H1 (cell line): ENCODE measurements around the gene FMN2. TPM values are rescaled to one million over a fixed set of nuclear protein-coding genes. Genes with fewer than 3 reads are reported as not detected.

ENCODE experiments used
- CTCF ChIA-PET: fragments of 300-600 bp; sonication (Branson Sonifier 250); formaldehyde crosslinking; loops from one replicate; lab custom pipeline; 2021; ENCODE audit not compliant: partially characterized antibody; lab: Charles Lee
- POLR2A ChIA-PET: fragments of 300-600 bp; sonication (Branson Sonifier 250); formaldehyde crosslinking; loops from one replicate; lab custom pipeline; 2021; ENCODE audit warnings: inconsistent platforms; ENCODE audit not compliant: partially characterized antibody; lab: Charles Lee
- DNase-seq, 2 experiments: peaks; one replicate each; pipeline versions ENCODE4 v3.0.0 to v3.0.0-alpha.2; 2010 to 2022; ENCODE audit warnings: low spot score in 2 of 2, low read depth in 1 of 2, mixed read lengths in 1 of 2
- FAIRE-seq: peaks from 2 replicates; lab custom pipeline; 2011; peaks lifted over from hg19 to GRCh38; lab: Jason Lieb, UNC
- H2AFZ ChIP-seq: 2 replicates; pipeline ENCODE4 v1.8.1; 2012; ENCODE audit warnings: low read length, inconsistent platforms
- H2AK5ac ChIP-seq: 2 replicates; pipeline ENCODE4 v1.6.1; 2013; ENCODE audit warnings: low read depth, low read length
- H2BK120ac ChIP-seq: replicated peaks from 2 replicates; pipeline ENCODE3; 2013; ENCODE audit warnings: low read depth, low read length, inconsistent platforms
- H2BK12ac ChIP-seq: 2 replicates; pipeline ENCODE4 v1.6.1; 2013; ENCODE audit warnings: low read depth, low read length
- H2BK15ac ChIP-seq: 2 replicates; pipeline ENCODE4 v1.6.1; 2013; ENCODE audit warnings: low read length
- H2BK20ac ChIP-seq: 2 replicates; pipeline ENCODE4 v1.6.1; 2013; ENCODE audit warnings: low read length
- H2BK5ac ChIP-seq: 2 replicates; pipeline ENCODE4 v1.6.1; 2013; ENCODE audit warnings: low read depth, low read length
- H3K14ac ChIP-seq: 2 replicates; pipeline ENCODE4 v1.6.1; 2013; ENCODE audit warnings: inconsistent platforms; ENCODE audit not compliant: insufficient read length
- H3K18ac ChIP-seq: 2 replicates; pipeline ENCODE4 v1.6.1; 2013; ENCODE audit warnings: low read length; ENCODE audit errors: extremely low read depth
- H3K23ac ChIP-seq: 2 replicates; pipeline ENCODE4 v1.6.1; 2013; ENCODE audit warnings: inconsistent platforms; ENCODE audit not compliant: insufficient read length
- H3K23me2 ChIP-seq: 2 replicates; pipeline ENCODE4 v1.6.1; 2013; ENCODE audit warnings: low read depth, low read length
- H3K27ac ChIP-seq: 2 replicates; pipeline ENCODE4 v1.6.1; 2011; ENCODE audit warnings: low read depth, low read length, inconsistent platforms
- H3K27me3 ChIP-seq, 4 experiments: replicated peaks in 1 of 4; 1 replicate in 1 of 4; 2 replicates in 3 of 4; pipeline versions ENCODE4 v1.6.1 to v1.8.1; 2011 to 2013; ENCODE audit warnings: low read length in 3 of 4, mild to moderate bottlenecking in 3 of 4, inconsistent platforms in 2 of 4, mixed read lengths in 2 of 4, moderate library complexity in 1 of 4; ENCODE audit not compliant: control insufficient read depth in 3 of 4, insufficient read depth in 3 of 4; ENCODE audit errors: extremely low read depth in 1 of 4
- H3K36me3 ChIP-seq, 4 experiments: 2 replicates each; pipeline versions ENCODE4 v1.6.1 to v1.8.1; 2011 to 2013; ENCODE audit warnings: mild to moderate bottlenecking in 4 of 4, low read length in 3 of 4, moderate library complexity in 2 of 4, control low read depth in 1 of 4, inconsistent platforms in 1 of 4; ENCODE audit not compliant: insufficient read depth in 4 of 4, control insufficient read depth in 2 of 4
- H3K4ac ChIP-seq: replicated peaks from 2 replicates; pipeline ENCODE3; 2013; ENCODE audit warnings: low read length, low read depth, mixed read lengths, inconsistent platforms; ENCODE audit not compliant: insufficient read length
- H3K4me1 ChIP-seq, 4 experiments: replicated peaks in 1 of 4; 1 replicate in 1 of 4; 2 replicates in 3 of 4; pipeline versions ENCODE4 v1.6.1 to v1.8.1; 2011 to 2013; ENCODE audit warnings: low read length in 3 of 4, inconsistent platforms in 2 of 4, mixed read lengths in 1 of 4; ENCODE audit not compliant: insufficient read depth in 4 of 4, control insufficient read depth in 3 of 4
- H3K4me2 ChIP-seq, 2 experiments: 2 replicates each; pipeline versions ENCODE4 v1.6.1 to v1.8.1; 2011 to 2013; ENCODE audit warnings: low read depth in 2 of 2, low read length in 2 of 2, control low read depth in 1 of 2, inconsistent platforms in 1 of 2, mild to moderate bottlenecking in 1 of 2; ENCODE audit not compliant: insufficient read depth in 1 of 2
- H3K4me3 ChIP-seq, 4 experiments: fragments of 200-600, 300-600 bp in 1 of 4; sonication (generic), shearing (Covaris generic), sonication (Bioruptor Twin) in 1 of 4; 2 replicates each; pipeline versions ENCODE4 v1.5.1 to v1.8.1; 2011 to 2016; ENCODE audit warnings: low read length in 4 of 4, low read depth in 3 of 4, control low read depth in 2 of 4, inconsistent platforms in 2 of 4, mild to moderate bottlenecking in 2 of 4, mixed read lengths in 1 of 4, moderate library complexity in 1 of 4; ENCODE audit not compliant: insufficient read depth in 2 of 4; ENCODE audit errors: extremely low read depth in 1 of 4
- H3K56ac ChIP-seq: replicated peaks from 2 replicates; pipeline ENCODE3; 2013; ENCODE audit warnings: low read depth, mild to moderate bottlenecking, mixed read lengths, low read length, inconsistent platforms; ENCODE audit not compliant: insufficient read length
- H3K79me1 ChIP-seq: 2 replicates; pipeline ENCODE4 v1.6.1; 2013; ENCODE audit warnings: low read depth, low read length, control low read depth
- H3K79me2 ChIP-seq, 2 experiments: 2 replicates each; pipeline versions ENCODE4 v1.6.1 to v1.8.1; 2012 to 2013; ENCODE audit warnings: low read length in 2 of 2, mild to moderate bottlenecking in 2 of 2, inconsistent platforms in 1 of 2; ENCODE audit not compliant: insufficient read depth in 2 of 2, control insufficient read depth in 1 of 2
- H3K9ac ChIP-seq, 4 experiments: replicated peaks in 1 of 4; 1 replicate in 1 of 4; 2 replicates in 3 of 4; pipeline versions ENCODE4 v1.6.1 to v1.8.1; 2011 to 2013; ENCODE audit warnings: low read depth in 3 of 4, low read length in 3 of 4, control low read depth in 2 of 4, mild to moderate bottlenecking in 2 of 4, moderate library complexity in 2 of 4, inconsistent platforms in 1 of 4; ENCODE audit errors: extremely low read depth in 1 of 4
- H3K9me3 ChIP-seq, 2 experiments: 2 replicates each; pipeline versions ENCODE4 v1.6.1 to v1.8.1; 2012 to 2013; ENCODE audit warnings: mild to moderate bottlenecking in 2 of 2, moderate library complexity in 2 of 2, control low read depth in 1 of 2, inconsistent platforms in 1 of 2, low read depth in 1 of 2, low read length in 1 of 2, mixed read lengths in 1 of 2; ENCODE audit not compliant: insufficient read depth in 2 of 2
- H4K20me1 ChIP-seq, 2 experiments: replicated peaks in 1 of 2; 2 replicates each; pipeline versions ENCODE3 to v1.8.1; 2011 to 2013; ENCODE audit warnings: inconsistent platforms in 2 of 2, low read length in 2 of 2, mild to moderate bottlenecking in 1 of 2; ENCODE audit not compliant: insufficient read depth in 2 of 2, control insufficient read depth in 1 of 2
- H4K5ac ChIP-seq: 2 replicates; pipeline ENCODE4 v1.6.1; 2013; ENCODE audit warnings: low read length, low read depth, mixed read lengths, inconsistent platforms; ENCODE audit not compliant: insufficient read length
- H4K8ac ChIP-seq: 2 replicates; pipeline ENCODE4 v1.8.0; 2013; ENCODE audit warnings: mild to moderate bottlenecking, moderate library complexity, low read length, inconsistent platforms; ENCODE audit not compliant: insufficient read depth; ENCODE audit errors: extremely low read depth
- H4K91ac ChIP-seq: replicated peaks from 2 replicates; pipeline ENCODE3; 2013; ENCODE audit warnings: low read length, mixed read lengths, inconsistent platforms; ENCODE audit not compliant: insufficient read length
- ASH2L ChIP-seq: fragments of 200-600, 300-600 bp; sonication (generic); IDR thresholded peaks from one replicate; pipeline ENCODE4 v1.7.1; 2017; ENCODE audit warnings: low read length
- CTBP2 ChIP-seq: IDR thresholded peaks from 2 replicates; pipeline ENCODE4 v1.7.0; 2011; ENCODE audit warnings: borderline replicate concordance, mild to moderate bottlenecking, moderate library complexity, mixed read lengths, low read length; ENCODE audit not compliant: insufficient read depth, insufficient read length
- JUN ChIP-seq: IDR thresholded peaks from 2 replicates; pipeline ENCODE4 v1.6.1; 2011; ENCODE audit warnings: low read depth, mild to moderate bottlenecking, improper control_type of control experiment, low read length
- POLR2AphosphoS5 ChIP-seq: IDR thresholded peaks from 2 replicates; pipeline ENCODE4 v1.6.1; 2011; ENCODE audit warnings: low read depth, low read length
- SAP30 ChIP-seq: fragments of 300-600 bp; sonication (generic); IDR thresholded peaks from 2 replicates; pipeline ENCODE4 v1.7.1; 2012; ENCODE audit warnings: low read length, moderate library complexity, mild to moderate bottlenecking, inconsistent platforms; ENCODE audit not compliant: insufficient read depth, insufficient replicate concordance
- SIN3A ChIP-seq, 2 experiments: IDR thresholded peaks in 1 of 2; conservative IDR thresholded peaks in 1 of 2; 2 replicates each; pipeline ENCODE4 v1.6.1; 2011 to 2012; ENCODE audit warnings: low read length in 2 of 2, improper control_type of control experiment in 1 of 2, low read depth in 1 of 2, mild to moderate bottlenecking in 1 of 2
- TAF1 ChIP-seq: IDR thresholded peaks from 2 replicates; pipeline ENCODE4 v1.6.1; 2011; ENCODE audit warnings: mild to moderate bottlenecking, low read depth, low read length
- YY1 ChIP-seq: IDR thresholded peaks from 2 replicates; pipeline ENCODE4 v1.6.1; 2011; ENCODE audit warnings: low read depth, mild to moderate bottlenecking, low read length
- WGBS, 2 experiments: shearing (Covaris generic) in 1 of 2; methylation state at CpG; one replicate each; pipeline versions ENCODE4 v1.1.6 to v1.1.7; 2013 to 2015; ENCODE audit warnings: low lambda C conversion rate in 2 of 2, mixed read lengths in 2 of 2, inconsistent platforms in 1 of 2, low coverage in 1 of 2, missing lambda C conversion rate in 1 of 2; ENCODE audit not compliant: insufficient replicate concordance in 2 of 2, insufficient coverage in 1 of 2, insufficient read length in 1 of 2; ENCODE audit errors: extremely low coverage in 1 of 2, missing lambda C conversion rate in 1 of 2; 5-methylcytosine and 5-hydroxymethylcytosine counted together
- polyA plus RNA-seq, 7 experiments: library from polyadenylated mRNA; depleted of rRNA in 3 of 7; stranded (reverse) in 5 of 7; unstranded in 2 of 7; fragments of >200 nt in 5 of 7; fragments of 200-250 nt in 2 of 7; gene quantifications; 1 replicate in 5 of 7; 2 replicates in 1 of 7; 4 replicates in 1 of 7; pipeline versions ENCODE4 v1.2.1 to v1.2.3, GENCODE V29; 2011 to 2013; ENCODE audit warnings: missing spikeins in 2 of 7, mixed read lengths in 2 of 7
- total RNA-seq: library from RNA; stranded (reverse); fragmentation: NEBNext Ultra II Directional; extraction: Animal tissue kit (Norgen Biotek cat#: 25700); gene quantifications from 2 replicates; pipeline ENCODE4 v1.2.1, GENCODE V29; 2021
- TF ChIP-seq, protein P1 (sequence below), 3 experiments: IDR thresholded peaks; 1 replicate in 2 of 3; 2 replicates in 1 of 3; pipeline versions ENCODE4 v1.5.1 to v1.6.1; 2011; ENCODE audit warnings: low read length in 3 of 3, mild to moderate bottlenecking in 3 of 3, inconsistent platforms in 2 of 3, low read depth in 1 of 3, moderate library complexity in 1 of 3; ENCODE audit not compliant: insufficient read depth in 1 of 3; ENCODE audit errors: control extremely low read depth in 1 of 3

Gene FMN2
- total and polyA plus RNA-seq, 2 of the 8 experiments (the other 6 are each of a cell fraction or from before 2014, with no cell fraction given), result 0.83 to 2.0 TPM

DNA sequence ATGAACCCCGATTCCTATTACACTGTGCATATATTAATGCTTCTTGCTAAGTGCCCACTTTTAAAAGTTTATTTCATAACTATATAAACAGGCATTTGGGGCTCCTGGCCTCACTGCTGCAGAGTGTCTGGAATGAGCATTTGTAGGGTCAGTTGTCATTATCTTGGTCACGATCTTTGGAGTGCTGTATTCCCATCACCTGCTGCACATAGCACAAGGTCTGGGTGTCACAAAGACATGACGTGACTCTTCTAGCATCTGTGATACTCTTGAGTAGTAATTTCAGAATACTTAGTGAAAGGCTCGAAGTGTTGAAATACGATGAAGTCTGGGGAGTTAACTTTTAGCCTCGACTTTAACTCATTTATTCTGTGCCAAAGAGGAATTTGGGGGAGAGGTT is 186.4 kb downstream of the FMN2 start:
- Histone ChIP-seq H3K18ac (no peak overlapping the region), H2BK20ac (no peak overlapping the region), H3K4me2 (no peak overlapping the region), H2BK5ac (no peak overlapping the region), H3K27me3 (no peaks in the 10 kb centered on the region), H3K14ac (no peak overlapping the region), H2AFZ (no peak overlapping the region), H4K20me1 (no peaks in the 10 kb centered on the region), H3K79me2 (no peaks in the 10 kb centered on the region), H3K23ac (no peak overlapping the region), H3K4me1 (no peaks in the 10 kb centered on the region), H3K79me1 (no peaks in the 10 kb centered on the region), H3K4ac (no peak overlapping the region), H2BK15ac (no peak overlapping the region), H2BK12ac (no peak overlapping the region), H4K8ac (no peak overlapping the region), H3K23me2 (no peaks in the 10 kb centered on the region), H4K91ac (no peak overlapping the region), H4K5ac (no peak overlapping the region), H3K9ac (no peak overlapping the region), H3K4me3 (no peak overlapping the region), H3K56ac (no peak overlapping the region), H3K27ac (no peak overlapping the region), H2BK120ac (no peak overlapping the region), H3K9me3 (no peaks in the 10 kb centered on the region), H2AK5ac (no peak overlapping the region), H3K36me3 (no peaks in the 10 kb centered on the region; a peak in 1 of 8 replicates)
- CTCF ChIA-PET, result no interaction called here
- FAIRE-seq (no peak), DNase-seq (no peak)
- WGBS, 2 experiments, result 91% methylated on average over 6 of the region's 6 CpGs; no CpG with 5 or more reads in 1 of the 2 experiments
- POLR2A ChIA-PET, result no interaction called here
- TF ChIP-seq SIN3A (conservative IDR thresholded peaks at IDR 0.05 in 1 of 2, IDR thresholded peaks at IDR 0.05 in 1 of 2; ENCODE audit: low read depth in 1 of 2, low read length in 2 of 2) (no peak), JUN (no peak), TAF1 (no peak), YY1 (no peak), SAP30 (no peak), POLR2AphosphoS5 (no peak), CTBP2 (no peak), ASH2L (no peak)
- TF ChIP-seq, protein P1, sequence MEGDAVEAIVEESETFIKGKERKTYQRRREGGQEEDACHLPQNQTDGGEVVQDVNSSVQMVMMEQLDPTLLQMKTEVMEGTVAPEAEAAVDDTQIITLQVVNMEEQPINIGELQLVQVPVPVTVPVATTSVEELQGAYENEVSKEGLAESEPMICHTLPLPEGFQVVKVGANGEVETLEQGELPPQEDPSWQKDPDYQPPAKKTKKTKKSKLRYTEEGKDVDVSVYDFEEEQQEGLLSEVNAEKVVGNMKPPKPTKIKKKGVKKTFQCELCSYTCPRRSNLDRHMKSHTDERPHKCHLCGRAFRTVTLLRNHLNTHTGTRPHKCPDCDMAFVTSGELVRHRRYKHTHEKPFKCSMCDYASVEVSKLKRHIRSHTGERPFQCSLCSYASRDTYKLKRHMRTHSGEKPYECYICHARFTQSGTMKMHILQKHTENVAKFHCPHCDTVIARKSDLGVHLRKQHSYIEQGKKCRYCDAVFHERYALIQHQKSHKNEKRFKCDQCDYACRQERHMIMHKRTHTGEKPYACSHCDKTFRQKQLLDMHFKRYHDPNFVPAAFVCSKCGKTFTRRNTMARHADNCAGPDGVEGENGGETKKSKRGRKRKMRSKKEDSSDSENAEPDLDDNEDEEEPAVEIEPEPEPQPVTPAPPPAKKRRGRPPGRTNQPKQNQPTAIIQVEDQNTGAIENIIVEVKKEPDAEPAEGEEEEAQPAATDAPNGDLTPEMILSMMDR (IDR thresholded peaks at IDR 0.05; ENCODE audit: control extremely low read depth in 1 of 3, insufficient read depth in 1 of 3, low read depth in 1 of 3, low read length in 3 of 3), result no peak
